NB4 (cell line): ENCODE results near the gene BPIFA3.
A peak's percentile ranks its signal among the peaks of the same experiment; 100 is the strongest.

ENCODE experiments used
- DNase-seq: peaks from one replicate; pipeline ENCODE4 v3.0.0; 2010; ENCODE audit warnings: low read depth
- H3K4me3 ChIP-seq: one replicate; pipeline ENCODE4 v1.5.1; 2011; ENCODE audit warnings: mild to moderate bottlenecking, low read depth, low read length, moderate library complexity
- CTCF ChIP-seq: IDR thresholded peaks from one replicate; pipeline ENCODE4 v1.5.1; 2012; ENCODE audit warnings: low read depth, low read length
- MAX ChIP-seq: IDR thresholded peaks from 2 replicates; pipeline ENCODE4 v1.6.1; 2011; ENCODE audit warnings: low read depth, low read length
- MYC ChIP-seq: IDR thresholded peaks from 2 replicates; pipeline ENCODE4 v1.6.1; 2011; ENCODE audit warnings: low read depth, low read length
- POLR2A ChIP-seq: IDR thresholded peaks from 2 replicates; pipeline ENCODE4 v1.6.1; 2011; ENCODE audit warnings: mild to moderate bottlenecking; ENCODE audit not compliant: insufficient read length; ENCODE audit errors: extremely low read depth

BPIFA3 gene

GRCh38 chr20:33202451-33202850, 14.7 kb upstream of the BPIFA3 start:
- DNase-seq = no peak
- H3K4me3 ChIP-seq = no peak overlapping the region
- TF ChIP-seq POLR2A (no peak), MAX (no peak)

GRCh38 chr20:33203444-33203843, 13.7 kb upstream of the BPIFA3 start:
- TF ChIP-seq MYC (no peak), POLR2A (no peak), MAX (no peak), CTCF (no peak)
- no peak overlapping the region for H3K4me3 ChIP-seq
- no peak for DNase-seq

- no peak for TF ChIP-seq POLR2A
- TF ChIP-seq MAX = peak; percentile 53
- TF ChIP-seq CTCF = no peak
- TF ChIP-seq MYC = no peak
- no peak overlapping the region for H3K4me3 ChIP-seq
- DNase-seq = peak; percentile 66
These were observed 7.4 kb upstream of the BPIFA3 start for GRCh38 chr20:33209789-33210188.

GRCh38 chr20:33210371-33210770, 6.8 kb upstream of the BPIFA3 start:
- no peak for TF ChIP-seq POLR2A
- no peak for TF ChIP-seq MYC
- TF ChIP-seq MAX = no peak
- TF ChIP-seq CTCF = no peak
- H3K4me3 ChIP-seq = no peak overlapping the region
- DNase-seq = no peak

GRCh38 chr20:33211817-33212424, 5.2 kb upstream of the BPIFA3 start:
- DNase-seq = peak; percentile 70
- 0 out of 2 replicates have a peak, but pooled peaks have one; percentile 17 for TF ChIP-seq MAX
- TF ChIP-seq MYC = no peak
- no peak for TF ChIP-seq POLR2A
- peak; percentile 79 for TF ChIP-seq CTCF
- H3K4me3 ChIP-seq = no peak overlapping the region

- no peak overlapping the region for H3K4me3 ChIP-seq
- TF ChIP-seq CTCF (no peak), MYC (no peak), MAX (no peak), POLR2A (no peak)
- no peak for DNase-seq
These were observed 7.2 kb downstream of the BPIFA3 start for GRCh38 chr20:33224399-33224798.
